Measurements from ENCODE around the gene DUSP3.

The DUSP3 gene

GRCh38 chr17:43778337-43779144 is at the start of gene DUSP3:
Gene DUSP3, minus strand, starts transcription at chr17:43778977. Its CDS starts 53 bp downstream, at chr17:43778924.
- DNase-seq = peak; percentile 62

GRCh38 chr17:43827596-43827995 is 48.8 kb upstream of the DUSP3 start:
- DNase-seq = no peak

- no peak for DNase-seq
These were observed 47.4 kb upstream of the DUSP3 start for GRCh38 chr17:43826206-43826605.

GRCh38 chr17:43825567-43825966 is 46.8 kb upstream of the DUSP3 start:
- no peak for DNase-seq

GRCh38 chr17:43823350-43824084 is 44.7 kb upstream of the DUSP3 start:
- no peak for DNase-seq

- DNase-seq = no peak
These were observed 43.9 kb upstream of the DUSP3 start for GRCh38 chr17:43822570-43823190.

GRCh38 chr17:43820759-43821158 is 42.0 kb upstream of the DUSP3 start:
- no peak for DNase-seq

GRCh38 chr17:43818966-43819365 is 40.2 kb upstream of the DUSP3 start:
- DNase-seq = no peak

GRCh38 chr17:43817826-43818225 is 39.0 kb upstream of the DUSP3 start:
- no peak for DNase-seq

- no peak for DNase-seq
These were observed 37.9 kb upstream of the DUSP3 start for GRCh38 chr17:43816336-43817320.

- DNase-seq = no peak
These were observed 35.9 kb upstream of the DUSP3 start for GRCh38 chr17:43814714-43815113.

- no peak for DNase-seq
These were observed 35.2 kb upstream of the DUSP3 start for GRCh38 chr17:43814026-43814425.

GRCh38 chr17:43813386-43813785 is 34.6 kb upstream of the DUSP3 start:
- DNase-seq = no peak

GRCh38 chr17:43812396-43813265 is 33.9 kb upstream of the DUSP3 start:
- no peak for DNase-seq

- DNase-seq = no peak
These were observed 32.0 kb upstream of the DUSP3 start for GRCh38 chr17:43810823-43811222.

GRCh38 chr17:43810226-43810715 is 31.5 kb upstream of the DUSP3 start:
- DNase-seq = no peak

- no peak for DNase-seq
These were observed 30.3 kb upstream of the DUSP3 start for GRCh38 chr17:43809121-43809520.

GRCh38 chr17:43808076-43808475 is 29.3 kb upstream of the DUSP3 start:
- DNase-seq = no peak

GRCh38 chr17:43805117-43805516 is 26.3 kb upstream of the DUSP3 start:
- DNase-seq = no peak

- DNase-seq = no peak
These were observed 25.0 kb upstream of the DUSP3 start for GRCh38 chr17:43803758-43804157.

GRCh38 chr17:43801844-43802243 is 23.1 kb upstream of the DUSP3 start:
- no peak for DNase-seq

All from hematopoietic multipotent progenitor cell treated with erythropoietin and hydrocortisone succinate and interleukin-3 and kit ligand, for 8 days (in vitro differentiated cells).